Right ventricle myocardium inferior (tissue), 1 donor: ENCODE measurements around the gene FIGN. TPM values are rescaled to one million over a fixed set of nuclear protein-coding genes. Genes with fewer than 3 reads are reported as not detected.

Source experiments
- ATAC-seq: fragments of 200-7000 bp; cut with Tn5 transposase; one replicate; pipeline ENCODE4 v1.9.1; 2020; ENCODE audit warnings: mild to moderate bottlenecking, moderate library complexity
- DNase-seq: peaks from one replicate; pipeline ENCODE4 v3.0.0; 2021; ENCODE audit errors: missing footprints
- intact Hi-C: fragments of 100-400 bp; cut with DNase I; formaldehyde crosslinking; loops from one replicate; pipeline ENCODE4 v1.11.0; 2022
- long read RNA-seq: library from polyadenylated mRNA; unstranded; transcript quantifications from one replicate; pipeline ENCODE4 v2.0.0, GENCODE V29; 2021
- total RNA-seq: library from RNA; stranded (reverse); fragmentation: NEBNext Ultra II Directional; extraction: Animal tissue kit (Norgen Biotek cat#: 25700); gene quantifications from one replicate; pipeline ENCODE4 v1.2.1, GENCODE V29; 2021
- donor health status: DM: no; HTN: yes; CAD: no; lungs with severe emphysema.

Gene FIGN
- 16.7 TPM for total RNA-seq
- long read RNA-seq, result 0 reads

GRCh38 chr2:163735685-163736432 lies at the start of gene FIGN:
Gene FIGN (minus strand): TSS chr2:163736008. CDS start chr2:163734927, 1,081 bp downstream.
- intact Hi-C loops, result loop anchor here (1.0 to 5.0 kb wide), 4 partner anchors 134 to 389 kb away; no protein-coding TSS in a partner anchor
- DNase-seq, result peak; percentile 85
- ATAC-seq, result peak; percentile 88

GRCh38 chr2:163785162-163785561 lies 49.4 kb upstream of the FIGN start:
- DNase-seq (no peak), ATAC-seq (no peak)
- intact Hi-C loops, result no loop called here

- ATAC-seq (no peak), DNase-seq (no peak)
- intact Hi-C loops, result no loop called here
Observed at GRCh38 chr2:163779970-163780597, 44.3 kb upstream of the FIGN start.

- ATAC-seq, result no peak
- no peak for DNase-seq
- intact Hi-C loops, result no loop called here
Observed at GRCh38 chr2:163778045-163778781, 42.4 kb upstream of the FIGN start.

- DNase-seq, result no peak
- no peak for ATAC-seq
- intact Hi-C loops, result no loop called here
Observed at GRCh38 chr2:163775304-163775703, 39.5 kb upstream of the FIGN start.

GRCh38 chr2:163774862-163775261 lies 39.1 kb upstream of the FIGN start:
- DNase-seq (no peak), ATAC-seq (no peak)
- intact Hi-C loops, result no loop called here

- DNase-seq, result no peak
- intact Hi-C loops, result no loop called here
- ATAC-seq, result no peak
Observed at GRCh38 chr2:163773276-163773675, 37.5 kb upstream of the FIGN start.

- intact Hi-C loops, result no loop called here
- ATAC-seq, result no peak
- DNase-seq, result no peak
Observed at GRCh38 chr2:163771596-163771995, 35.8 kb upstream of the FIGN start.

- no peak for ATAC-seq
- intact Hi-C loops, result no loop called here
- no peak for DNase-seq
Observed at GRCh38 chr2:163768881-163769695, 33.3 kb upstream of the FIGN start.

- intact Hi-C loops, result no loop called here
- ATAC-seq (no peak), DNase-seq (no peak)
Observed at GRCh38 chr2:163767097-163767496, 31.3 kb upstream of the FIGN start.

- intact Hi-C loops, result no loop called here
Observed at GRCh38 chr2:163764566-163764965, 28.8 kb upstream of the FIGN start.

GRCh38 chr2:163759013-163759412 lies 23.2 kb upstream of the FIGN start:
- no peak for ATAC-seq
- DNase-seq, result no peak
- intact Hi-C loops, result no loop called here

More at GRCh38 chr2:163764566-163764965, 28.8 kb upstream of the FIGN start:
- ATAC-seq, result no peak
- no peak for DNase-seq

GRCh38 chr2:163757814-163758213 lies 22.0 kb upstream of the FIGN start:
- ATAC-seq (no peak), DNase-seq (no peak)
- intact Hi-C loops, result no loop called here

GRCh38 chr2:163756588-163756987 lies 20.8 kb upstream of the FIGN start:
- DNase-seq (no peak), ATAC-seq (no peak)
- intact Hi-C loops, result no loop called here

- ATAC-seq (no peak), DNase-seq (no peak)
- intact Hi-C loops, result no loop called here
Observed at GRCh38 chr2:163755366-163755765, 19.6 kb upstream of the FIGN start.

GRCh38 chr2:163753726-163754125 lies 17.9 kb upstream of the FIGN start:
- DNase-seq (no peak), ATAC-seq (no peak)
- intact Hi-C loops, result no loop called here

GRCh38 chr2:163752267-163752666 lies 16.5 kb upstream of the FIGN start:
- intact Hi-C loops, result no loop called here
- ATAC-seq (no peak), DNase-seq (no peak)

GRCh38 chr2:163751696-163752095 lies 15.9 kb upstream of the FIGN start:
- intact Hi-C loops, result no loop called here
- ATAC-seq, result no peak
- no peak for DNase-seq

- intact Hi-C loops, result no loop called here
- ATAC-seq (no peak), DNase-seq (no peak)
Observed at GRCh38 chr2:163748420-163748819, 12.6 kb upstream of the FIGN start.
